Renal cortex interstitium (tissue), 11 donors: Measurements from ENCODE around the gene TSFM. TPM values are rescaled to one million over a fixed set of nuclear protein-coding genes. Genes with fewer than 3 reads are reported as not detected.
"Not testable (repeated sequence)": the region's sequence is repeated elsewhere in the genome, so short reads cannot be mapped to it uniquely, and the experiment has no call there.

Source experiments
- DNase-seq, 11 donors: peaks; one replicate each; pipeline ENCODE4 v3.0.0-alpha.2; 2013; ENCODE audit warnings: low read depth in 9 of 11, low spot score in 4 of 11; ENCODE audit errors: extremely low read depth in 1 of 11
- polyA plus RNA-seq, 3 donors: library from polyadenylated mRNA; unstranded; fragments of 120-200 nt; gene quantifications; one replicate each; pipeline ENCODE4 v1.2.1, GENCODE V29; 2013; ENCODE audit not compliant: insufficient read length in 3 of 3

The TSFM gene
- polyA plus RNA-seq, 3 donors, result 40.5 to 43.2 (median 40.6) TPM

DNA sequence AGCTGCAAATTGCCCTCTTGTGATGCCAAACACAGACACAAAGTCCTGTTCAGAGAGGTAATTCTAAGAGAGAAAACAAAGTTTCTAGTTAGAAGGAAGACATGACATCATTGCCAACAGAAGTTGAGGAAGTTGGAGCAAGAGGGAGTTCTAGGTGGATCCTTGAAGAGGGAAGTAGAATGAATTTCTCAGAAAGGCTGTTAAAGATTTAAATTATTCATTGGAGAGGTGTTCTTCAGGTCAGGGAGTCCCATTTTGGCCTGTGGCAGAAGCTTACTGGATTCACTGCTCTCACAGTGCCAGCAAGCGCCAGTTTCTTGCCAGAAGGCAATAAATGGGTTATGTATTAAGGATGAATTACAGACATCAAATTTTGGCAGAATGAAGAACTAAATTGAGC is 15.3 kb downstream of the TSFM start:
- no peak for DNase-seq

DNA sequence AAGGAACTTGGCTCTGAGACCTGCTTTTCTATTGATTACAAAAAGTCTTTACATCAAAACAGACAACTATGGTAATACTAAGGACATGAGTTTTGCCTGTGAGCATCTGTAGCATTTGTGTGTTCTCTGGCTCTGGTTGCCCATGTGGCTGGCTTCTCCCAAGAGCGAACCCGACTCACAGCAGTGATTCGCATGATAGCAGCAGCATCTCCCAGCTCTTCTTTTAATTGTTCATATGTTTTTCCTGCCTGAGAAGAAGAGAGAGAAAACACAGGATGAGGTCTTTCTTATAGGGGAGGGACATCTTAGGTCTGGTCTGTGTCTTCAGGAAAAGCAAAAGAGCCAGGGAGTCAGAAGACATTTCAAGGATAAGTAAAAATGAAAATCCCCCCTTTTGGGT is 18.4 kb downstream of the TSFM start:
- no peak for DNase-seq

DNA sequence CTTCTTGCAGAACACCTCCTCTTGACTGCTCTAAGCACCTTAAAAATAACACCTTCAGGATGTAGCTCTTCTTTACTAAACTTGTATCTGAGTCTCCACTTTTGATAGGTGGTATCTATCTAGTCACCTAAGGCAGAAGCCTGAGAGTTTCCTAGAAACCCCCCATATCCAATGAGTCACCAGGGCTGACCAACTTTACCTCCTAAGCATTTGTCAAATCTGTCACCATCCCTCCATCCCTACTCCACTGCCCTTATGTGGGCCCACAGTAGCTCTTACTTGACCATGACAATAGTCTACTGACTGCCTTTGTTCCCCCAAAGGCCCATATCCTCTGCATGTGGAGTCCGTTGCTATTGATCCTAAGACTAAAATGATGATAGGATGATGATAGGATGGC is 20.0 kb downstream of the TSFM start:
- no peak for DNase-seq

DNA sequence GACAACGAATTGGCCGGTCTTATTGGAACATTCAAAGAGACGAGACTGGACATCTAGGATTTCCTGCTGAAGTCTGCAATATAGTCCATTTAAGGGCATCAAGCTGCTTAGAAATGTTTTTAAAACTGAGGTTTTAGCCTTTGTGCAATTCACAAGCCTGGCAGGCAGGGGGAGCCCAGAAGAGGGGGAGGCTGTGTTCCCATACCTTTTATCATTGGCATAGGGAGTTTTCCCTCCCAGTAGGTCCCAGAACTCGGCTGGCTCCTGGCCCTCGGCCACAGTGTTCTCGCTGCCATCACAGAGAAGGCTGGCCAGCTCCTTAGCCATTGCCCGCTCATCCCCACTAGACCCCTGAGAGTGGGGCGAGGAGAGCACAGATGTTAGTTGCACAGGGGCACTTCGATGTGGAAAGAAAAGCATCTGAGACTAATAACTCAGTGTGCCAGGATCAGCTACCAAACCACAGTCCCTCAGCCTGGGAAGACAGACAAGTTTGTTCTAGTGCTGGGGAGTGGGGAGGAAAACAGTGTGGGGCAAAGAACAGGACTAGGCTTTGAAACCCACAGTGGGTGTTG is 20.8 kb downstream of the TSFM start:
- DNase-seq, result peak in 1 of 11 donors; percentile 22

DNA sequence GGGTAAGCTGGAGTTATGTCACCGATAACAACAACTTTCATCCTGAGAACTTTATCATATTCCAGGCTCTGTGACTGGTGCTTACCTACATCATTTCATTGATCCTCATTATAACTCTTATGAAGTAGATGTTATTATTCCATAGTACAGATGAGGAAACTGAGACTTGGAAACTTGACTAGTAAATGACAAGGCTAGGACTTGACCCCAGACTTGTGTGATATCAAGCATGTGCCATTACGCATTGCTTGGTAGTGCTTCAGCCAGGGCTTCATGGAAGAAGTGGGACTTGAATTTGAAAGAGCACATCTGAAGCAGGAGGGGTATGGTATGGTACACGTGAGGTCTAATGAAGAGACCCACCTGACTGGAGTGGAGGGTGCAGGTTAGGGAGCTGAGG is 24.1 kb downstream of the TSFM start:
- no peak for DNase-seq

DNA sequence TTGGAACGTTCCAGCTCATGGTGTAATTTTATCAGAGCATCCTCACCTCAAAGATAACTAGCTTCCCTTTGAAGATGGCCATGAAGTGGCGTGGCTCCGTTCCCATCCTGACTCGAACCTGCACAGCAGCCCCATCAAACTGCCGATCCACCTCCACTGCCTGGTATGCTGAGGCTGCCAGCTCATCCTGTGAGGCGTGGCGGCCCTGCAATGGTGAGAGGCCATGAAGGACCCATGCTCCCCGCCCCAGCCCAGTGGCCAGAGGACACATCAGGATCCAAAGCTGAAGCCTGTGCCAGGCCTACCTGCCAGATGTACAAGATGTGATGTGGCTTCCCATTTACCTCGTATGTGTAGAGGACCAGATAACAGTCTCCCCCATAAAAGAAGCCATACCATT is 24.7 kb downstream of the TSFM start:
- no peak for DNase-seq

DNA sequence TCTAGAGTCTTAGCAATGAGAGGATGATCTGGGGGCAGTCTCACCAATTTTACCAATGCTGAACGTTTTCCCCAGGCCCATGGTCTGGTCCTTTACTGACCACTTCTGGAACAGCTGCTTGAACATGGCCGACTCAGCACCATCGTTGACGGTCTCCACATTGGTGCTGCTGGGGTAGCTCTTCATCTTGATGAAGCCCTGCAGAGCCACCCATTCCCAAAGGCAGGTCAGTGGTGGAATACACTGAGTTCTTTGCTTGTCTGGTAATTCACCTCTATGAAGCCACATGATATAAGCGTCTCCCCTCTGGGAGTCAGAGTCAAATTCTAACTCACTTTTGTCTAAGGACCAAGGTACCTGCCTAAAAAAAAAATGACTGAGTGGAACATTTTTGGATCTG is 25.8 kb downstream of the TSFM start:
- no peak for DNase-seq

DNA sequence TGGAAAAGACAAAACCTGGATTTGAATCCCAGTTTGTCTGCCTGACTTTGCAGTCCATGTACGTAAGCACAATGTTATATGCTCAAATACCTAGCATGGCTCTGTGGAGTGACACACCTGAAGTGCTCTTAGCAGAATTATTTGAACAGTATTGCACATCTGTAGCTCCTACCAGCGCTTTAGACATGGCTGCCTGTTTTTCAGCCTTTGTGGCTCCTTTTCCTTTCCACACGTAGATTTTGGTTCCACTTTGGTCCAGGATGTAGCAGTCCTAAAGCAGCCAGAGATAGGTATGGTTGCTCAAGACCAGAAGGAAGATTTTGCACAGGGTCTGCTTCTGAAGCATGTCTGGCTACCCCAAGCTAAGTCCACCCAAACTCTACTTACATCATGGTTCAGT is 26.8 kb downstream of the TSFM start:
- no peak for DNase-seq

DNA sequence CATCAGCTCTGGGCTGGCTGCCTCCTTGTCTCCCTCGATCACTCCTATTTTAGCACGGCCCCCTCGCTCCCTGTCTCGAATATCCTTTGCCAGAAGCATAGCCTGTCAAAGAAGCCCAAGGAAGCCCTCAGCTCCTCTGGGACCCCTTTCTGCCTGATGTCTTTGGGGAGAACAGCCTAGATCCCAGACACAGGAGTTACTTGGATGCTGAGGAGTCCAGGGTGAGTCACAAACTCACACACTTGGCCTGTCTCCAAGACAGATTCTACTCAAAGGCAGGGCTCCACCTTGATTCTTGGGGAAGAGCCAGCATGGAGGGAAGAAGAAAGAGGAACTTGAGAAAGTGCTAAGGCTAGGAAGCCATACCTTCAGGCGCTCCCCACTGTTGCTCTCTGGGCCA is 27.9 kb downstream of the TSFM start:
- no peak for DNase-seq

DNA sequence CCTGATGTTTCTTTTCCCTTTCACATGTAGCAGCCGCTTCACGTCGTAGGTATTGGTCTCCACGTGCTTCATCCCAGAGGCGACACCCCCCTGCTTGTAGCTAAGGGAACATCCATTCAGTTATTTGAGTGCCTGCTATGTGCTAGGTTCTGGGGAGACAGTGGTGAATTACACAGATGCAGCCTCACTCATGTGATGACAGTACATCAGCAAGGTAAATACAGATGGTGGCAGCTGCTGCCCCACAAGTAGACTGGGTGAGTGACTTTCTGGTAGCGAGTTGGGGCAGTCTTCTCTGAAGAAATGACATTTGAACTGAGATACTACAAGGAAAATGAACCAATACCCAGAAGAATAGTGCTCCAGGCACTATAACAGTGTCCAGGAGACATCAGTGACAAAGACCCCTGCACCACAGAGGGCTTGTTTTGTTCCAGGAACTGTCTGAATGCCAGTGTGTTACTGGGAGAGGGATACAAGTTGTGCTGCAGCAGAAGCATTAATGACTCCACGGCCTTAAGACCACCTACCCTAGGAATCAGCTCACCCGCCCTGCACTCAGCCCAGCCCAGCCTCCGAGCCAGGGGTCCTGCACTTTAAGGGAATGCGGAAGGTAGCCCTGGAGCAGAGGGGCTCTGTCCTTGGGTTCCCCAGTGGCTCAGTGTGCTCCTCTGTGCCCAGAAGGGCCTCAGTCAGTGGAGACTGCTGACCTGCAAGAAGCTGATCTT is 28.6 kb downstream of the TSFM start:
- DNase-seq, result no peak

DNA sequence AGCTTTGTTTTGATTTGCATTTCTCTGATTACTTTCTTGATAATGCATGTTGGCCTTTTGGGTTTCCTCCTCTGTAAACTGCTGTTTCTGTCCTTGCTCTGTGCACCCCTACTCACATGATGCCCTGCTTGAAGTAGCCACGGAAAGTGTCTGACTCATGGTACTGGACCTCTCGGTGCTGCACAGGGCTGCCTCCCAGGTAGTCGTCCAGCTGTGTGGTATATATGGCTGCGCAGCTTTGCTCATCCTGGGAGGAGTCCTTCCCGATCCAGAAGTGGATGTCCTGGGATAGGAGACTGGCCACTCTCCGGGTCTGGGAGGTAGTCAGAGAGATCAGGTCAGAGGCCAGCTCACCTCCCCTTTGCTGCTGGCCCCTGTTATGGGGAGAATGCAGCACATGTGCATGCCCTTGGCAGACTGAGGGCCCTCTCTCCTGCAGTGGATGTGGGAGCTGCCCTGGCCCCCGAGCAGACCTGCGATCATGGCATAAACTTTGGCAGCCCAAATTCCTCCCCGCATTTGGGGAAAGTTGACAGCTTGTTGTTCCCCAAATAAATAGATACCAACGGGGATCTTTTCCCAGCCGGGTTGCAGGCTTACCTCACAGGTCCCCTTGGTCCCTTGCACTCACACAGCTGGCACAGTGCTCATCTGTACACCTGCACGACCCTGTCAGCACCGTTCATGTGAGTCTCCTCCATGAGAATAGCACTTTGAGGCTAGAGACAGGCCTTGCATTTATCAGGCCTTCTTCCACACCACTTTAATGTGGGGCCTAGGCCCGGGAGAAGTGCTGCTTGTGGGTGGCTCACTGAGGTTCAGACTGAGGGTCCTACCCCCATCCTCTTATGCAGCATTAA is 30.8 kb downstream of the TSFM start:
- DNase-seq, result no peak

DNA sequence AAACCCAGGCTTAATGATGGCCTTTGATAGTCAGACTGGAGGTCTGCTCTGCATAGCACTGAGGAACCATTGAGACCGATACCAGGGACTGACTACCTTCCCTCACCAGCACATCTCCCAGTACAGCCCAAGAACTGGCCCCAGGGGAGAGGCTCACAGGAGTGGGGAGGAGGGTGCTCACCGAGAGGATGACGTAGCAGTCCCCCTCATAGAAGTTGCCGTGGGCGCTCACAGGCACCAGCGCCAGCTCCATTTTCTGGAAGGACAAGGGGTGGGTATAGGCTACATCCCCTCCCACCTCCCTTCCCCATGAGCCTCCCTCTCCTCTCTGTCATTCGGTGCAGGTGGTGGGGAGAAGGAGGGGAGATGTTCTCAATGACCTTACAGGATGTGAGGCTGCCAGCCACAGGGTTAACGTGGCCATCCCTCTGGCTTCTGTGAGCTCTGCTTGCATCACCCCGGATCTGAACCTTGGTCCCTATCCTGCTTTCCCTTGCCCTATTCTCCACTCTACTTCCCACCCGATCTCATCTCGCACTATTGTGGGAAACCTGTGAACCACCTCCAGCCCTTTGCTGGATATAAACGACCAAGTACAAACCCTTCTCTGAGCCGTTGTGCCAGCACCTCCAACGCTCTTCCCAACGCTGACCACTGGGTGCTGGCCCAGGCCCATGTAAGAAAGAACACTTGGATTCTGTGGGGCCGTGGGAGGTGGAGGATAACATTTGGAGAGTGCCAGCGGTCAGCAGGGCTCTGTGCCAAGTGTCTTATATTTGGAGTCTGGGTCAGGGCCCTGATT is 31.6 kb downstream of the TSFM start:
- DNase-seq, result no peak

DNA sequence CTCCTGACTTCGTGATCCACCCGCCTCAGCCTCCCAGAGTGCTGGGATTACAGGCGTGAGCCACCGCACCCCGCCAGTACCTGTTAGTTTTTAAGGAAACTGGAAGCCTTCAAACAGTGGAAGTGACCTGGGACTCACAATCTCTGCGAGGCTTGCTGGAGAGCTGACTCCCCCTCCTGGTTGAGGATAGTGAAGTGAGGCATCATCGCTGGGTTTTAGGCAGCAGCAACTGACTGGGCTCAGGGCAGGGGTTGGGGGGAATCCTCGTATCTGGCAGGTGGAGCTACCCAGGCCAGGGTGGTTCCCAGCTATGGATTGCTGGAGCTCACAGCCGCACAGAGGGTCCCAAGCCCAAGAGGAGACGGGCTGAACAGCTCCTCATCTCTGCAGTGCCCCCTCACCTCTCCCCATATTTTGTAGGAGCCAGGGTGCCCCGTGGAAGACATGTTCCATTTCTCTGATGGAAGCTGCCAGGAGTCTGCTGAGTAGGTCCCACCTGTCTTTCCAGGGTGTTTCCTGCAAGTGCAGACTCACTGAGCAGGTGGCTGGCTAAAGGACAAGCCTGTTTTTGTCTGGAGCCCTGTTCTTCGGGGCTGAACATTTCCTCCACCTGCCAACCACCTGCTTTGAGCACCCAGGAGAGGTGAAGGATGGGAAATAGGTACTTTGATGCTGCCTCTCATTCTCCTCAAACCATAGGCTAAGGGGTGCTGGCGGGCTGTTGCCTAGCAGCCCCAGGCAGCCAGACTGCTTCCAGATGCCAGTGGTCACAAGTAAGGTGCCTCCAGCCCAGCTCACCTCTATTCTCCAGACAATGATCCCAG is 32.8 kb downstream of the TSFM start:
- no peak for DNase-seq

DNA sequence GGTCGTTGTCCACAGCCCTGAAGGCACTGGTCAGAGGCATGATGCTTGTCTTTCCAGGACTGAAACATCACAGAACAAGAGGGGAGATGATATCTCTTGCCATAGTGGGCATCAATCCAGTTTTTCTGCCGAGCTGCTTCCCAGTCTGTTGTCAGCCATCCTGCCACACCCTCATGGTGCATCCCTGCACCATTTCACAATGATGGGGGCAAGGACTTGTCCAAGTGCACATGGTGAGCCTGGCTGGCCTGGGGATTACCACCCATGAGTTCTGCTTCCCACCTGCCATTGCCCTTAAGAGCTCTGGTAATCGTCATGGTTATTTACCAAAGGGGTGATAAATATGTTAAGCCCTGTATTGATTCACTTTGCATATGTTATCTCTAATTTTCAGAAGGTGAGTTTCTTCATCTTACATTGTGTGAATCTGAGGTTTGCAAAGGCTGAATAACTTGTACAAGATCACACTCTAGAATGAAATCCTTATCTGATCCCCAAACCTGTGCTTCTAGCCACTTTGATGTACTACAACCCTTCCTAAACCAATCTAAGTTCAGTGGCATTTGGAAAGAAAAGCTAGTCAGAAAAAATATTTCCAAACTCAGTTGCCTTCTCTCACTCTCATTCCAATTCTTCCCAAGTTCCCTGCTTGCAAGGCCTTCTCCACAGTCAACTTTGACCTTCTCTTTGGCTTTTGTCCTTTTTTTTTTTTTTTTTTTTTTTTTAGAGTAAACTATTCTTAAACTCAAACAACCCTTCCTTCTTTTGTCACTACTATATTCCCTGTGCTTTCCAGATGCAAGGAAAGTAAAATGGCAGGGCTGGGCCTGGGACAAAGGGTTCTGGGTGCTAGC is 33.6 kb downstream of the TSFM start:
- no peak for DNase-seq

DNA sequence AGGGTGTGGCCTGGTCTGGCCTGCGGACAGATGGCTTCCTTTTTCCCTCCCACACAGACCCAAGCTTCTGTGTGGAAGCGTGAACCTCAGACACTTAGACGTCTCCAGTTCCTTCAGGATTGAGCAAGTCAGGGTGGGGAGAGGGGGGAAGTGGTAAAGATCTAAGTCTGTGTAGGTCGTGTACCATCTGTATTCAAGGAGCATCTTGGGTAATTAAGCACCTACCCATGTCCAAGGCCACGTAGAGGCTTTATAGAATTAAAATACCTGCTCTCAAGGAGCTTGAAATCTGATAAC is 34.2 kb downstream of the TSFM start:
- DNase-seq, result no peak

DNA sequence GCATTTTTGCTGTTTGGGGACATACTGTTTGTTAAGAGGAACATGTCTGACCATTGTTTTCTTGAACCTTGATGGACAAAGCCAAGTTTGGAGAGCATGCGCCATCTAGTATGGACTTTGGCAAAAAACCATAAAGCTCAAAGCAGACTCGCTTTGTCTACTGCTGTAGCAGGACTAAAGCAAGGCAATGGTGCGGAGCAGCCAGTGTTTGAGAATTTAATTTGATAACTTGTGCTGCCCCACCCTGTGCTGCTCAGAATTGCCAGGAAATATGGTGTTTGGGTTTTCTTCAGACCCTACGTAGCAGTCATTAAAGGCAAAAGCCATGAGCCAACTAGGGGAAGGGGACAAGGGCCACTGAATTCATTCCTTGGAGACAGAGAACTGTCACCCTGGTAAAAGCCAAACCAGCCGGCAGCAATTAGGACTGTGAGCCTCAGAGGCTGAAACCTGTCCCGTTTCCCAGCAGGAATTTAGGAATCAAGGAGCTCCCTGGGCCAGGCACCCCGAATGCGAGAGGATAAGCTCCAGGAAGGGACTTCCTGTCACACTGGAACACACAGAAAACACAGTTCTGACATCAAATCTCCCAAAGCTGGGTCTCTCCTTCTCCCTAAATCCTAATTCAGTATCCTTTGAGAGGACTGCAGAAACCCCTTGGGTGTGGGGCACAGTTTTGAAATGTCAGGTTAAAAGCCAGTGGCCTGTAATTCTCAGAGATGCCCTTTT is 34.8 kb downstream of the TSFM start:
- no peak for DNase-seq

DNA sequence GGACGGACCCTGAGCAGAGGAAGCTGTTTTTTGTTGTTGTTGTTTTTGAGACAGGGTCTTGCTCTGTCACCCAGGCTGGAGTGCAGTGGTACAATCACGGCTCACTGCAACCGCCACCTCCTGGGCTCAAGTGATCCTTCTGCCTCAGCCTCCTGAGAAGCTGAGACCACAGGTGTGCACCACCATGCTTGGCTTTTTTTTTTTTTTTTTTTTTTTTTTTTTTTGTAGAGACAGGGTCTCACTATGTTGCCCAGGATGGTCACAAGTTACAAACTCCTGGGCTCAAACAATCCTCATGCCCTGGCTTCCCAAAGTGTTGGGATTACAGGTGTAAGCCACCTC is 35.4 kb downstream of the TSFM start:
- DNase-seq, result not testable (repeated sequence)
